ENCODE measurements around the gene SKIC3. TPM values are rescaled to one million over a fixed set of nuclear protein-coding genes. Genes with fewer than 3 reads are reported as not detected.

The SKIC3 gene
- total RNA-seq, 1 donor from 2014 or later: 74.9 TPM

DNA sequence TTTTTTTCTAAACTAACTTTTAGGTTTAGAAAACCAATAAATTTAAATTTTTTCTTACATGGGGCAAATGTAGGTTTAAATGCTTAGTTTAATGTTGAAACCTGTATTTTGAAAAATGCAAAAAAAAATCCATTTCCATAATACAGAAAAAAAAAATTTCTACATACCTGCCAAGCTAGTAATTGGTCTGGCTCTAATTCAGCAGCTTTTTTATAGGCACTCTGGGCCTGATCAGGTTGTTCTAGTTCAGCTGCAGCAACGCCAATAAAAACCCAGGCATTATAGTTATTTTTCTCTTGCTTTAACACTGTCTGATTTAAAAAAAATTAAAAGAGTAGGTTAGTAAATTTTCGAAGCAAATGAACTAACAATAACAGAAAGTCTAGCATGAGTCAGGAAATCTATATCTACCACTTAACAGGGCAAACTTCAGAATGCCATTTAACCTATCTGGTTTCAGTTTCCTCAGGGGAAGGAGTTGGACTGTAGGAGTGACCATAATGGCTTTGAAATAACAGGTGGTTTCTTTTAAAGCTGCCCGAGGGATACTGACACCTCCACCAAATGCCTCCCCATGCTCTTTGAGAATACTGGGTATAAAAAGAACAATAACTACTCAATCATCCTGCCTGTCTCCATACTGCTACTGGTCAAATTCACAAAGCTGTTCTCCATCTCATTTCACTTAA lies 11.6 kb downstream of the SKIC3 start:
- Histone ChIP-seq H3K27me3 (ENCODE audit: control insufficient read depth, insufficient read depth, low read length) (no peaks in the 10 kb centered on the region), H3K36me3 (ENCODE audit: control insufficient read depth, insufficient read depth, low read length) (peaks cover 4% of the 10 kb centered on the region), H3K4me3 (ENCODE audit: low read depth, low read length) (no peak overlapping the region)
- TF ChIP-seq, protein P1, sequence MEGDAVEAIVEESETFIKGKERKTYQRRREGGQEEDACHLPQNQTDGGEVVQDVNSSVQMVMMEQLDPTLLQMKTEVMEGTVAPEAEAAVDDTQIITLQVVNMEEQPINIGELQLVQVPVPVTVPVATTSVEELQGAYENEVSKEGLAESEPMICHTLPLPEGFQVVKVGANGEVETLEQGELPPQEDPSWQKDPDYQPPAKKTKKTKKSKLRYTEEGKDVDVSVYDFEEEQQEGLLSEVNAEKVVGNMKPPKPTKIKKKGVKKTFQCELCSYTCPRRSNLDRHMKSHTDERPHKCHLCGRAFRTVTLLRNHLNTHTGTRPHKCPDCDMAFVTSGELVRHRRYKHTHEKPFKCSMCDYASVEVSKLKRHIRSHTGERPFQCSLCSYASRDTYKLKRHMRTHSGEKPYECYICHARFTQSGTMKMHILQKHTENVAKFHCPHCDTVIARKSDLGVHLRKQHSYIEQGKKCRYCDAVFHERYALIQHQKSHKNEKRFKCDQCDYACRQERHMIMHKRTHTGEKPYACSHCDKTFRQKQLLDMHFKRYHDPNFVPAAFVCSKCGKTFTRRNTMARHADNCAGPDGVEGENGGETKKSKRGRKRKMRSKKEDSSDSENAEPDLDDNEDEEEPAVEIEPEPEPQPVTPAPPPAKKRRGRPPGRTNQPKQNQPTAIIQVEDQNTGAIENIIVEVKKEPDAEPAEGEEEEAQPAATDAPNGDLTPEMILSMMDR (IDR thresholded peaks at IDR 0.05; ENCODE audit: insufficient read depth, low read length, poor library complexity, severe bottlenecking): no peak
- DNase-seq (ENCODE audit: low read depth): no peak

DNA sequence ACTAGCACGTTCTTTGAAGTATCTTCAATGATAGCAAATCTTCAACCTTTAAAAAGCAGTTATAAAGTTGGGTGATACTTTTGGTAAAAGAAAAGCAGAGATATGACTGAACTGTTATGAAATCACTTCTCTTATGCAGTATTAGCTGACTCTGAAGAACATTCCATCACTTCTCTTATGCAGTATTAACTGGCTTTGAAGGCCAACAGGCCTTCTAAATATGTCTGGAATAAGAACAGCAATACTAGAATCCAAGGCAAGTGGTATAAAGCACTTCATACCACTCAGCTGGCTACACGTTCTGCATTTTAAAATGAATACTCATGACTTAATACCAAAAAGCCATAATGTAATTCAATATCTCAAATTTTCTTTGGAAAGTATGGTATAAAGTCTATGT lies 17.3 kb downstream of the SKIC3 start:
- no peak for DNase-seq (ENCODE audit: low read depth)
- TF ChIP-seq, protein P1 (IDR thresholded peaks at IDR 0.05; ENCODE audit: insufficient read depth, low read length, poor library complexity, severe bottlenecking): no peak
- Histone ChIP-seq H3K4me3 (ENCODE audit: low read depth, low read length) (no peak overlapping the region), H3K36me3 (ENCODE audit: control insufficient read depth, insufficient read depth, low read length) (no peaks in the 10 kb centered on the region), H3K27me3 (ENCODE audit: control insufficient read depth, insufficient read depth, low read length) (no peaks in the 10 kb centered on the region)

DNA sequence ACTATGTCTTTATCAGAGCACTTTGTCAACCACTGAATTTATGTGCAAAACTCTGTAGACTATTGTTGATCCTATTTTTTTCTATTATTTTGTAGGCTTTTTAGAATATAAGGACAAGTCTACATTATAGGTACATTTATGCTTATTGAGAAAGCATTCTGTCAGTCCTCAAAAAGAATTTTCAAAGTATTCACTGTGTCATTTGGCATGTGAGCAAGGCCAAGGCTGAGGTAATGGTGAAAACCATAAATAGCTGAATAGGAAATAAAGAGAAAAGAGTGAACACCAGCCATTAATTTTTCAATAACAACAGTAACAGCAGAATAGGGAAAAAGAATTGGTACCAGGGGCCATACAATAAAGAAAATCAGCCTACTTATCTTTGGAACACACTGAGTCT lies 21.0 kb downstream of the SKIC3 start:
- no peak overlapping the region for H3K4me3 ChIP-seq (ENCODE audit: low read depth, low read length)
- no peak for DNase-seq (ENCODE audit: low read depth)
- TF ChIP-seq, protein P1 (IDR thresholded peaks at IDR 0.05; ENCODE audit: insufficient read depth, low read length, poor library complexity, severe bottlenecking): no peak
- no peaks in the 10 kb centered on the region for H3K36me3 ChIP-seq (ENCODE audit: control insufficient read depth, insufficient read depth, low read length)
- no peaks in the 10 kb centered on the region for H3K27me3 ChIP-seq (ENCODE audit: control insufficient read depth, insufficient read depth, low read length)

DNA sequence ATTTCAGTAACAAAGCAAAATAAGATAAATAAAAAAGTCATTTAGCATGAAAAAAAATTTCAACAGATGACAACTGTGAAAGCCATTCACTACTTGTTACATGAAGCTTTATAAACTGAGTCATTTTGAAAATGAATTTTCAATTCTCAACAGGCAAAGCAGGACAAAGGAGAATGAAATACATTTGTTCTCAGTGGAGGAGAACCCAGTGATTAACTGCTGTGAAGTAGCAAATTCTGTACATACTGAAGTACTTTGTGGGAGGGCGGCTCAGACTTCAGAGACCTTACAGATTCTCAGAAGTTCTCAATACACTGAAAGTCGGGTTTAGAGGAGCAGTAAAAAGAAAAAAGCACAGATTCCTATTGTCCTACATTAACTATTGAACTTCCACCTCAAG lies 21.7 kb downstream of the SKIC3 start:
- no peak for DNase-seq (ENCODE audit: low read depth)
- TF ChIP-seq, protein P1 (IDR thresholded peaks at IDR 0.05; ENCODE audit: insufficient read depth, low read length, poor library complexity, severe bottlenecking): no peak
- H3K36me3 ChIP-seq (ENCODE audit: control insufficient read depth, insufficient read depth, low read length): no peaks in the 10 kb centered on the region
- H3K4me3 ChIP-seq (ENCODE audit: low read depth, low read length): no peak overlapping the region
- no peaks in the 10 kb centered on the region for H3K27me3 ChIP-seq (ENCODE audit: control insufficient read depth, insufficient read depth, low read length)

DNA sequence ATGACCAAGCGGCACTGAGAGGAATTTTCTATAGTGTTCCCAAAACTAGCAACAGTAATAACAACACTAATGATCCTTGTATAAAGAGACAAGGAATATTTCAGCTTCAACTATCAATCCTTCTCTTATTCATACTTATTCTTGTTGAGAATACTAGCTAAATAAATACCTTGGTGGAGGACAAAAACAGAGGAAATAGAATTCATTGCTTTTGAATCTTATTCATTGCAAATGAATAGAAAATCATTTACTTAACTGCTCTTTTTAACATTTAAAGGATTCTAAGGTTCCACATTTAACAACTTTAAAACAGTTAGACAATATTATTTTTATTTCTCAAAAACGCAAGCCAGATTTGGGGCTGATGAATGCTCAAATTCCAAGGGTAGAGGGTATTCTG lies 22.4 kb downstream of the SKIC3 start:
- TF ChIP-seq, protein P1 (IDR thresholded peaks at IDR 0.05; ENCODE audit: insufficient read depth, low read length, poor library complexity, severe bottlenecking): no peak
- H3K4me3 ChIP-seq (ENCODE audit: low read depth, low read length): no peak overlapping the region
- no peak for DNase-seq (ENCODE audit: low read depth)
- no peaks in the 10 kb centered on the region for H3K27me3 ChIP-seq (ENCODE audit: control insufficient read depth, insufficient read depth, low read length)
- H3K36me3 ChIP-seq (ENCODE audit: control insufficient read depth, insufficient read depth, low read length): no peaks in the 10 kb centered on the region

DNA sequence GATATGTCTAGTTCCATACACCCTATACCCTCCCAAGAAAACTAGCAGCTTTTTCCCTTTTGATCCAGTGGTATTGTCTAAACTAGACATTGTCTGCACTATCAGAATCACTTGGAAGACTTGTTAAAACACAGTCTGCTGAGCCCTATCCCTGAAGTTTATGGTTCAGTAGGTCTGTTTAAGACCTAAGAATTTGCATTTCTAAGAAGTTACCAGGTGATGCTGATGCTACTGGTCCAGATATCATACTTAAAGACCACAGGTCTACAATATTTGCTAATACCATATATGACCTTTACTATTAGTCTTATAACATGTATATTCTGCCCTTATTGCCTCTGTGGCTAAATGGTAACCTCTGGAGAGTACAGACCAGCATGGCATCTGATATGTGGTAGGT lies 23.3 kb downstream of the SKIC3 start:
- DNase-seq (ENCODE audit: low read depth): no peak
- TF ChIP-seq, protein P1 (IDR thresholded peaks at IDR 0.05; ENCODE audit: insufficient read depth, low read length, poor library complexity, severe bottlenecking): no peak
- Histone ChIP-seq H3K27me3 (ENCODE audit: control insufficient read depth, insufficient read depth, low read length) (no peaks in the 10 kb centered on the region), H3K36me3 (ENCODE audit: control insufficient read depth, insufficient read depth, low read length) (no peaks in the 10 kb centered on the region), H3K4me3 (ENCODE audit: low read depth, low read length) (no peak overlapping the region)
